OCI-M2 (cell line): Measurements from ENCODE around the gene AP5S1.
"Not testable (repeated sequence)": the region's sequence is repeated elsewhere in the genome, so short reads cannot be mapped to it uniquely, and the experiment has no call there.

Experiments used
- DNase-seq: peaks from one replicate; lab custom pipeline; 2025; ENCODE audit not compliant: unreplicated experiment; lab: John Stamatoyannopoulos, UW

Gene AP5S1

DNA sequence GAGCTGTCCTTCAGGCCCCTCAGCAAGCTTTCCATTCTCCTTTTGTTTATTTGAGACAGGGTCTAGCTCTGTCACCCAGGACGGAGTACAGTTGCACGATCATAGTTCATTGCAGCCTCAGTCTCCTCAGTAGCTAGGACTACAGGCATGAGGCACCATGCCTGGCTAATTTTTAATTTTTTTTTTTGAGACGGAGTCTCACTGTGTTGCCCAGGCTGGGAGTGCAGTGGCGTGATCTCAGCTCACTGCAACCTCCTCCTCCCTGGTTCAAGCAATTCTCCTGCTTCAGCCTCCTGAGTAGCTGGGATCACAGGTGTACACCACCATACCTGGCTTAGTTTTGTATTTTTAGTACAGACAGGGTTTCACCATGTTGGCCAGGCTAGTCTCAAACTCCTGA is 31.1 kb upstream of the AP5S1 start:
- DNase-seq: not testable (repeated sequence)

DNA sequence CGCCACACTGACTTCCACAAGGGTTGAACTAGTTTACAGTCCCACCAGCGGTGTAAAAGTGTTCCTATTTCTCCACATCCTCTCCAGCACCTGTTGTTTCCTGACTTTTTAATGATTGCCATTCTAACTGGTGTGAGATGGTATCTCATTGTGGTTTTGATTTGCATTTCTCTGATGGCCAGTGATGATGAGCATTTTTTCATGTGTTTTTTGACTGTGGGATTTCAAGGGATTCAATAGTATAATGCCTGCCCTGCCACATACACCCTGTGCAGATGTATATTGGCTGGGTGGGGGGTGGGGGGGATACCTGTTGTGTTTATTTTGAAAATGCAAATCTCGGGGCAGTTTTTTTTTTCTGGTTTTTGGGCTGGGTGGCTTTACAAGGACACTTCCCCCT is 26.2 kb upstream of the AP5S1 start:
- not testable (repeated sequence) for DNase-seq

DNA sequence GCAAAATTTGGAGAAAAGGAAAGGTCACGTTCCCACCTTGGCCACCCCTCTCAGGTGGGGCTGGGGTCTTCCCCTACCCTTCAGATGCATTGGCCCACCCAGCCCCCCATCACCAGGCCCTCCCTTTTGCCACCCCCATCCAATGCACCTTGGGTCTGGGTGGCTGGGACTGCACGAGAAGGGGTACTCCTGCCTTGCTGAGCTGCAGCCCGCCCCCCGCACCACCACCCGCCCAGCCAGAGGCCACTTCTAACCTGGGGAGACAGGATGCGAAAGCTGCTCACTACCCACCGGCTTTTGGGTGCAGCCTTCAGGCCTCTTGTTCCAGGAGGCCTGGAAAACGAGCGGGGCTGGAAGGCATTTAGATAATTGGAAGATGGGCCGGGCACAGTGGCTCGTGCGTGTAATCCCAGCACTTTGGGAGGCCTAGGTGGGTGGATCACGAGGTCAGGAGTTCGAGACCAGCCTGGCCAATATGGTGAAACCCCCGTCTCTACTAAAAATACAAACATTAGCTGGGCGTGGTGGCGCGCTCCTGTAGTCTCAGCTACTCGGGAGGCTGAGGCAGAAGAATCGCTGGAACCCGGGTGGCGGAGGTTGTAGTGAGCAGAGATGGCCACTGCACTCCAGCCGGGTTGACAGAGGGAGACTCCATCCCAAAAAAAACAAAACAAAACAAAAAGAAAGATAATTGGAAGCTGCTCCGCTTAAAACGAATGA is 25.5 kb upstream of the AP5S1 start:
- DNase-seq: no peak

DNA sequence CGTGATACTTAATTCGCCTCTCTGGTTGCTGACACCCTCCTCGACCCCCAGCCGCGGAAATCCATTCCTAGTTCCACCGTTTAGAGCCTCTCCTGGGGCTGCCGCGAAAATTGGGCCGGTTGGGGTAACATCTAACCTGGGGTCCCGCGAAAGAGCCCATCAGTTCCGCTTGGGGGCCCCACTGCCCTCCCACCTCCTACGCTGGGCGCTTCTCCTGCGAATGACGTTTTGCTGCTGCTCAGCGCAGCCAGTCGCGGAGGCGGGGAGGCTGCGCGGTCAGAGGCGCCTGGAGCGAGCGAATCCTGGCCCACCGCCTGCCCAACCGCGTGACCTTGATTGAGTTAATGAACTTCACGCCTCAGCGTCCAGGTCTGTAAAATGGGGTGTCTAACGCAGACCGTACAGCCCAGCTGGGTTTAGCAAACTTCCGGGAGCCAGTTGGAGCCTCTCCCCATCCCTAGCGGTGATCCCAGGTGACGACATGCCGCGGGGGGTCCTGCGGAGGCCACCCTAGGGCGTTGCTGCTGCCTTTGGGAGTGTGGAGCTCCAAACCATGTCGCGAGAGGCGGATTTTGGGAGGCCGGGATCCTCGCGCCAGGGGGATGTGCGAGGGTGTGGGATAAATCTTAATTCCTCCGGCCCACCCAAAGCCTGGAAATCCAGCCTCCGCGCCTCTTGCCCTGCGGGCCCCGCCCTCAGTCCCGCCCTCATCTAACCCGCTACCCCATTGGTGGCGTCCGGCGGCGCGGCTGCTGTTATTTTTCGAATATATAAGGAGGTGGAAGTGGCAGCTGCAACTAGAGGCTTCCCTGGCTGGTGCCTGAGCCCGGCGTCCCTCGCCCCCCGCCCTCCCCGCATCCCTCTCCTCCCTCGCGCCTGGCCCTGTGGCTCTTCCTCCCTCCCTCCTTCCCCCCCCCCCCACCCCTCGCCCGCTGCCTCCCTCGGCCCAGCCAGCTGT is 24.6 kb upstream of the AP5S1 start, which contains the start of gene CDC25B:
Gene CDC25B (plus strand): TSS at position 800 of the 958 bp plus-strand sequence. CDS start 222 bp downstream, outside the sequence.
- peak; percentile 54 for DNase-seq

DNA sequence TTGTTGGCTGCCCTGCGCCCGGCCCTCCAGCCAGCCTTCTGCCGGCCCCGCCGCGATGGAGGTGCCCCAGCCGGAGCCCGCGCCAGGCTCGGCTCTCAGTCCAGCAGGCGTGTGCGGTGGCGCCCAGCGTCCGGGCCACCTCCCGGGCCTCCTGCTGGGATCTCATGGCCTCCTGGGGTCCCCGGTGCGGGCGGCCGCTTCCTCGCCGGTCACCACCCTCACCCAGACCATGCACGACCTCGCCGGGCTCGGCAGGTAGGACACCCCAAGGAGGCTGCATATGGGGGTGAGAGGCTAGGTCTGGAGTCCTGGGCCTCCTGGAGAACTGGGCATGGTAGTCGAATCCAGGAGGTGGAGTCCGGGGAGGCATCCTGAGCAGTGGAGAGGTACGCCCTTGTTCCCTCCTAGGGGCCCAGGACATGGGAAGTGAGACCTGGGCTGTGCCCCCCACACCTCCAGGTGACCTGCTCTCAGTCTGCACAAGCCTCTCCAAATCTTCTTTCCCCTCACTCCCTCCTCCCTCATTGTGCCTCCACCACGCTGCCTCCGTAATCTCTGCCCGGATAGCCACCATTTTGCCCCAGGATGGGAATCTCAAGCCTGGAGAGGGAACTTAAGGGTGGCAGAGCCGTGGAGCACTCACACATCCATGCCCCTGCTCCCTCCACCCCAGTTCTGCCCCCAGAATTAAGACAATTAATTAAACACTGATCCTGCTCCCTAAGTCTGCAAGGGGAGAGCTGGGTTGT is 23.7 kb upstream of the AP5S1 start:
- no peak for DNase-seq

DNA sequence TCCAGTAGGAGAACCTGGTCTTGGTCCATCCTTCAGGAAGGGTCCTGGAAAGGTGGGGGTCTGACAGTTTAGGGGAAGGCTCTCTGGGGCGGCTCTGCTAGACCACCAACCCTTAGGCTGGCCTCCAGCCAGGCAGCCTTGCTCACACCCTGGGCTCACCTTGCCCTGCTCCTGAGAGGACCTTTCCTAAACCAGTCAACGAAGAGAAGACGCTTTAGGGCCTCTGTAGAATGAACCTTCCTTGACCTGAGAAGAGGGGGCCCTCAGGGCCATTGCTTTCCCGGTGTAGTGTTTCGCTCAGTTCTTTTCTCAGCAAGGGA is 23.2 kb upstream of the AP5S1 start:
- DNase-seq: no peak

DNA sequence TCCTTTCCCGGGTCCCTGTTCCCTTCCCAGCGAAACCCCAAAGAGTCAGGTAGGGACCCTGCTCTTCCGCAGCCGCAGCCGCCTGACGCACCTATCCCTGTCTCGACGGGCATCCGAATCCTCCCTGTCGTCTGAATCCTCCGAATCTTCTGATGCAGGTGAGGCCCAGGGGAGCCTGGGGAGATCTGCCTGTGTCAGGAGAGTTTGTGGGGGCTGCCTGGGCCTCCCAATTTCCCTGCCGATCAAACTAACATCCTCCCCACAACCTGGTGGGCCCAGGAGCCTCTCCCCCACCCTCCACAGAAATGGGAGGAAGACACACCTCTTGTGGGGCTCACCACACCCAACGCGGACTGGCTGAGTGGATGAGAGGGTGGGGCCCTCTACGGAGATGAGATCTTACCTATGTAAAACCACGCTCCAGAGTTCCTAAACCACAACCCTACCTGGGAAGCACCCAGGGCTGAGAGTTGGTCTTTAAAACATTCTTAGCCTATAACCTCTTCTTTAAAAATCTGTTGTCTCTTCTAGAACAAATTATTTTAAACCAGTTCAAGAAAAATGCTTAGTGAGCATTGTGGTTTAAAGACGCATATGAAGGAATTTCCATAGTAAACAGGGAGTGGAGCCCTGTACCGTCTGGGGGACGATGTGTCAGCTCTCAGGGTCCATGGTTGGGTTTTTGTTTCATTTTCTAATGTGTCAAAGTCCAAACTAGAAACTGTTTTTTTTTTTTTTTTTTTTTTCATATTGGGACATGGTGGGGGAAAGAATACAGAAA is 22.6 kb upstream of the AP5S1 start:
- no peak for DNase-seq

DNA sequence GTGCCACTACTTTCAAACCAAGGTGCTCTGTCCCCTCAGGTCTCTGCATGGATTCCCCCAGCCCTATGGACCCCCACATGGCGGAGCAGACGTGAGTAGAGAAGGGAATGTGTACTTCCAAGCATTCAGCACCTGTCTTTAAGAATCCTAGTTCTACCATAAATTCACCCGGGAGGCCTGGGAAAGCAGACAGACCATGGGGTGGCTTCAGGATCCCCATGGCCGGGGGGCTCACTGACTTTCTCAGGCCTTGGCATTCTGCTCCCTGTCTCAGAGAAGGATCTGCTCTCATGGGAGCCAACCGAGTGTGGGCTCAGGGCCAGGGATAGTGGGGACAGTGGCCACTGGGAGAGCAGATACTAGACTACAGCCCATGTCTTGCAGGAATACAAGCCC is 22.0 kb upstream of the AP5S1 start:
- no peak for DNase-seq

DNA sequence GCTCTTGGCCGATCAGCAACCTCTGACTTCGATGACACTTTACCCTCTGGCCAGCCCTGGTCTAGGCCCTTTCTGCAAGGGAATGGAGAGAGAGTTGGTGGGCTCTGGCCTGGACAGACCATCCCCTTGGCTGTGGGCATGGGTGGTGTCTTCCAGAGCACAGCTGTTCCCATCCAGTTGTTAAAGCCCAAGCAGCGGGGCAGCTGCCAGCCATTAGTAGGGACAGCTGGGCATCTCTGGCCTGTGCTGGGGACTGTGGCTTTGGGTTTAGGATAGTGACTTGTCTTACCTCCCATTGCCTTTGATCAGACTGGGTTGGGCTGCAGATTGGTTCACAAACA is 21.5 kb upstream of the AP5S1 start:
- DNase-seq: no peak

DNA sequence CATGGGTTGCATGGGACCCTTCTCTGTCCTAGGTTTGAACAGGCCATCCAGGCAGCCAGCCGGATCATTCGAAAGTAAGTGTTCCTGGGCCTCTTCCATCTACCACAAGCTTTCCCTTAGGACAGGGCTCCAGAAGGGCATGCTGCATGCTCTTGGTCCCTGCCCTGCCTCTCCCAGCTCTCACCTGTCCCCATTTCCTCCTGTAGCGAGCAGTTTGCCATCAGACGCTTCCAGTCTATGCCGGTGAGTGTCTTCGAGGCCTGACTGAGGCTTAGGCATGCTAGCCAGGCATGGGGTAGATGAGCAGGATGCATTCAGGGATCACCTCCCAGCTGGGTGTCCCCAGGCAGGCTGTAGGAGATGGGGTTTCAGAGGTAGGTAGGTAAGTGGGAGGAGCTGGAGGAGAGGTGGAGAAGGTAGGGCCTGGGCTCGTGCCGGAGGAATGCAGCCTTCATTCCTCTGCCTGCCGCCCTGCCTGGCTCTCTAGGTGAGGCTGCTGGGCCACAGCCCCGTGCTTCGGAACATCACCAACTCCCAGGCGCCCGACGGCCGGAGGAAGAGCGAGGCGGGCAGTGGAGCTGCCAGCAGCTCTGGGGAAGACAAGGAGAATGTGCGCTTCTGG is 20.0 kb upstream of the AP5S1 start:
- DNase-seq: no peak

DNA sequence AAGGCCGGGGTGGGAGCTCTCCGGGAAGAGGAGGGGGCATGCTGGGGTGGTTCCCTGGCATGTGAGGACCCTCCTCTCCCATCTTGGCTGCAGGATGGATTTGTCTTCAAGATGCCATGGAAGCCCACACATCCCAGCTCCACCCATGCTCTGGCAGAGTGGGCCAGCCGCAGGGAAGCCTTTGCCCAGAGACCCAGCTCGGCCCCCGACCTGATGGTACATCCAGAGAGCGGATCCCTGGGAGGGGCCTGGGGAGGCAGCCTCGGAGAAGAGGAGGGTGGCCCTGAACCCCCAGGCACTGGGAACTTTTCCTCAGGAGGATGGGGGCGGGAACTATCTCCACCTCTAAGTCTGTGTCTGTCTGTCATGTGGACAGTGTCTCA is 19.5 kb upstream of the AP5S1 start:
- DNase-seq: no peak

DNA sequence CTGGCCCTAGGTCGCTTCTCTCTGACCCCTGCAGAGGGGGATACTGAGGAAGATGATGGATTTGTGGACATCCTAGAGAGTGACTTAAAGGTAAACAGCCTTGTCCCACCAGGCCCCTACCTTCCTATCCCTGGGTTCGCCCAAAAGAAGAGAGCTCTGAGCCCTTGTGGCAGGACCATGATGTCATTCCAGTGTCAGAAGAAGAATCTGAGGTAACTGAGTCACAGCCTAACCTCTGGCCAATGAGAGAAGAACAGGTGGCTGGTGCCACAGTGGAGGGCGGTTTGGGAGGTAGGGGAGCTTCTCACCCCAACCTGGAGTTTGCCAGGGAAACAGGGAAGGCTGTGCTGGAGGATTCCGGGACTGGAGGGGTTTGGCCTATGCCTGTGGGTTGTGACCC is 19.0 kb upstream of the AP5S1 start:
- no peak for DNase-seq

DNA sequence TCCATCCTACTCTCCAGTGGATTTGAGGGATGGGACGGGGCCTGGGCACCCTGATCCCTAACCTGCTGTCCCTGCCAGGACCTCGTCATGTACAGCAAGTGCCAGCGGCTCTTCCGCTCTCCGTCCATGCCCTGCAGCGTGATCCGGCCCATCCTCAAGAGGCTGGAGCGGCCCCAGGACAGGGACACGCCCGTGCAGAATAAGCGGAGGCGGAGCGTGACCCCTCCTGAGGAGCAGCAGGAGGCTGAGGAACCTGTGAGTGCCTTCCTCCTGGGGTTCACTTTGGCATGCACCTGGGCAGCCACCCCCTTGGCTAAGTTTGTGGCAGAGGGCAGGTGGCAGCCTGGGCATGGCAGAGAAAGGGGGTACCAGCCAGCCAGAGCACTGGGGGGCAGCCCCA is 18.5 kb upstream of the AP5S1 start:
- no peak for DNase-seq

DNA sequence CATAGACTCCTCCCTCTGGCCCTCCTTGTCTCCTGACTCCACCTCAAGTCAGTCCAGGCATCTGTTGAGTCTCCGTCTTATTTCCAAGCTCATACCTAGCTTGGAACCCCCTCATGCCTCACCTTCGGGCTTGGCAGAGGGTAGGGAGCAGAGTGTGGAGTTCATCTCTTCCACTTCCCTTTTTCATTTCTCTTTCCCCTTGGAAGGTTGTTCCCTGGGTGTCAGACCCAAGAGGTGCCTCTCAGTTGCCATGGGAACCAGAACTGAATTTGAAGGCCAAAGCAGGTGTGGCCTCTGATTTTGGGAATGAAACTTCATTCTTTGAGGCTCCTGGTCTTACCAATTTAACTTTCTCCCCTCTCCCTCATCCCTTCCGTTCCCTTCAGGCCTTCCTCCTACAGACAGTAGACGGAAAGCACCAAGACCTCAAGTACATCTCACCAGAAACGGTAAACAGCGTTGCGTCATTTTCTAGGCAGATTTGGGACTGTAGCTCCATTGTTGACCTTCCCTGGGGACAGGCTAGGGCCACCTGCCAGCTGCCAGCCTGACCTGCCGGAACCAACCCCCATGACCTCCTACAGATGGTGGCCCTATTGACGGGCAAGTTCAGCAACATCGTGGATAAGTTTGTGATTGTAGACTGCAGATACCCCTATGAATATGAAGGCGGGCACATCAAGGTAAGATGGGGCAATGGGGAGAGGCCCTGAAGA is 17.7 kb upstream of the AP5S1 start:
- no peak for DNase-seq

DNA sequence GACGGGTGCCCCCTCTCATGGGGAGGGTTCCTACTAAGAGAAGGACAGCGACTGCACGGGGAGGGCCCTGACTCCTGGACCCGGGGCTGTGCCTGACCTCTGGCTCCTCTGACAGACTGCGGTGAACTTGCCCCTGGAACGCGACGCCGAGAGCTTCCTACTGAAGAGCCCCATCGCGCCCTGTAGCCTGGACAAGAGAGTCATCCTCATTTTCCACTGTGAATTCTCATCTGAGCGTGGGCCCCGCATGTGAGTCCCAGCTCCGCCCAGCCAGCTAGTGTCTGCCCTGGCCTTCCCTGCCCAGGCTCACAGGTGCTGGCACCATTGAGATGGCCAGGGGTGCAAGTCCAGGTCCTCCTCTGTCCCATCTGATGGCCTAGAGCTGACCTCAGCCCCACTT is 17.1 kb upstream of the AP5S1 start:
- no peak for DNase-seq

DNA sequence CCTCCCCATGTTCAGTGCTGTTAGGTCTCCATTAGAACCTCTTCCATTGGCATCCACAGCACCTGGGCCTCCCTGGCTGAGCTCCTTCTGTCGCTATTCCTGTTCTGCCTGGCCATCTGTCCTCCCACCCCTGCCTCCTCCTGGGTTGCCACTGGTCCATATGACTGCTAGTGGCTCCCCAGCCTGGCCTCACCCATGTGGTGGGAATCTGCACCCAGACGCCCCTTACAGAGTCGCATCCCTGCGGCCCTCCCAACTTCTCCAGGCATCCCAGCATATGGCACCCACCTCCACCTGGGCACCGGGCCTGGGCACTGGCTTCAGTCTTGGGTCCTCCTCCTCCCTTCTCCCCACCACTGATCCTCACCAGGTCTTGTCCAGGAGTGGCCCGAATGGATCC is 16.5 kb upstream of the AP5S1 start:
- DNase-seq: no peak

DNA sequence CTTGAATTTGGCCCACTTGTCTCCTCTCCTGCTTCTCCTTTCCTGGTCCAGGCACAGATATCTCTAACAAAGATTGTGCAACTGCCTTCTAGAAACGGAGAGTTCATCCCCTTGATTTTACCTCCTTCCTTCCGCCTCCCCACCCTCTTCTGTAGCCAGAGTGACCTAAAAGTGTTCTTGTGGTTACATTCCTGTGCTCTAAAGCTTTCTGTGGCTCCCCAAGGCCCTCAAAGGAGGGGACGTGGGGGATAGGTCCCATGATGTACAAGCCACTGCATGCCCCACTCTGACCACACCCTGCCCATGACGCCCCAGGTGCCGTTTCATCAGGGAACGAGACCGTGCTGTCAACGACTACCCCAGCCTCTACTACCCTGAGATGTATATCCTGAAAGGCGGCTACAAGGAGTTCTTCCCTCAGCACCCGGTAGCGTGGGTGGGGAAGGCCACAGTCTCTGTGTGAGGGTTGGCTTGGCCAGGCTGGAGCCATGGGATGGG is 16.0 kb upstream of the AP5S1 start:
- DNase-seq: no peak

DNA sequence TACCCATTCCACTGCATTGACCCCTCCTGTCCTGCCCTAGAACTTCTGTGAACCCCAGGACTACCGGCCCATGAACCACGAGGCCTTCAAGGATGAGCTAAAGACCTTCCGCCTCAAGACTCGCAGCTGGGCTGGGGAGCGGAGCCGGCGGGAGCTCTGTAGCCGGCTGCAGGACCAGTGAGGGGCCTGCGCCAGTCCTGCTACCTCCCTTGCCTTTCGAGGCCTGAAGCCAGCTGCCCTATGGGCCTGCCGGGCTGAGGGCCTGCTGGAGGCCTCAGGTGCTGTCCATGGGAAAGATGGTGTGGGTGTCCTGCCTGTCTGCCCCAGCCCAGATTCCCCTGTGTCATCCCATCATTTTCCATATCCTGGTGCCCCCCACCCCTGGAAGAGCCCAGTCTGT is 15.6 kb upstream of the AP5S1 start:
- DNase-seq: no peak

DNA sequence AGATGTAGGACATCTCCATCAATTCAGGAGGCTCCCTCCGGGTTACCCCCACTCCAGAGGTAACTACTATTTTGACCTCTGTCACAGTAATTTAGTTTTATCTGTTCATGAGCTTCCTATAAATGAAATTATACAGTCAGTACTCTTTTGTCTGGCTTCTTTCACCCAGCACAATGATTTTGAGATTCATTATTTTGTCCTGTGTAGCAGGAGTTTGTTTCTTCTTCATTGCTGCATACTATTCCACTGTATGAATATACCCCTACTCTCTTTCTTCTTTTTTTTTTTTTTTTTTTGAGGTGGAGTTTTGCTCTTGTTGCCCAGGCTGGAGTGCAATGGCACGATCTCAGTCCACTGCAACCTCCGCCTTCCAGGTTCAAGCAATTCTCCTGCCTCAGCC is 11.8 kb upstream of the AP5S1 start:
- no peak for DNase-seq
